HepG2 (cell line): ENCODE data around the gene MEGF10. TPM values are rescaled to one million over a fixed set of nuclear protein-coding genes. Genes with fewer than 3 reads are reported as not detected.

Experiments
- ATAC-seq: fragments of 200-7000 bp; cut with Tn5 transposase; 3 replicates; pipeline ENCODE4 v1.9.1; 2020; ENCODE audit warnings: mild to moderate bottlenecking, moderate library complexity
- BruUV-seq: library from RNA; stranded (reverse); fragments of 400-500 nt; replicated peaks from 2 replicates; lab custom pipeline; 2021; lab: Mats Ljungman, UMichigan
- CTCF ChIA-PET: fragments of 300-600 bp; formaldehyde crosslinking; extraction: SDS; loops from one replicate; lab custom pipeline; 2021; ENCODE audit warnings: low total read pairs, inconsistent platforms, low intra/inter-chr PET ratio; lab: Yijun Ruan, JAX
- POLR2A ChIA-PET: fragments of 350-600 bp; sonication (Branson Sonifier 250); formaldehyde crosslinking; loops from one replicate; lab custom pipeline; 2020; ENCODE audit warnings: antibody characterized with exemption, inconsistent platforms; lab: Yijun Ruan, JAX
- DNase-seq: peaks from one replicate; pipeline ENCODE4 v3.0.0-alpha.2; 2015; ENCODE audit warnings: low spot score
- FAIRE-seq: peaks from 3 replicates; lab custom pipeline; 2011; peaks lifted over from hg19 to GRCh38; lab: Jason Lieb, UNC
- H2AFZ ChIP-seq: one replicate; pipeline ENCODE4 v1.6.1; 2011; ENCODE audit warnings: low read length, inconsistent platforms
- H3K27ac ChIP-seq: fragments of 300-600 bp; 3 replicates; pipeline ENCODE4 v1.8.0; 2011; ENCODE audit warnings: mixed run types, mild to moderate bottlenecking, mixed read lengths, low read length, inconsistent platforms; ENCODE audit not compliant: insufficient read depth; ENCODE audit errors: extremely low read length
- H3K27me3 ChIP-seq, 2 experiments: fragments of 200-600 bp in 1 of 2; 2 replicates in 1 of 2; 3 replicates in 1 of 2; pipeline versions ENCODE4 v1.6.0 to v1.8.0; 2011; ENCODE audit warnings: low read length in 2 of 2, mild to moderate bottlenecking in 2 of 2, moderate library complexity in 2 of 2, inconsistent platforms in 1 of 2; ENCODE audit not compliant: insufficient read depth in 2 of 2, control insufficient read depth in 1 of 2
- H3K36me3 ChIP-seq, 2 experiments: fragments of 200-600 bp in 1 of 2; replicated peaks in 1 of 2; 2 replicates in 1 of 2; 3 replicates in 1 of 2; pipeline versions ENCODE4 v1.5.1 to v1.8.0; 2011; ENCODE audit warnings: low read length in 2 of 2, inconsistent platforms in 1 of 2; ENCODE audit not compliant: insufficient read depth in 2 of 2, control insufficient read depth in 1 of 2
- H3K4me1 ChIP-seq: 2 replicates; pipeline ENCODE4 v1.5.1; 2012; ENCODE audit warnings: low read length, inconsistent platforms; ENCODE audit not compliant: insufficient read depth
- H3K4me2 ChIP-seq: 2 replicates; pipeline ENCODE4 v1.6.0; 2011; ENCODE audit warnings: low read depth, low read length, inconsistent platforms
- H3K4me3 ChIP-seq, 3 experiments: fragments of 200-600 bp in 1 of 3; sonication (generic), shearing (Covaris generic) in 1 of 3; replicated peaks in 1 of 3; 2 replicates each; pipeline ENCODE4 v1.5.1; 2011 to 2016; ENCODE audit warnings: low read length in 3 of 3, inconsistent platforms in 2 of 3, low read depth in 2 of 3, mild to moderate bottlenecking in 2 of 3, control low read depth in 1 of 3, mixed read lengths in 1 of 3; ENCODE audit not compliant: insufficient read depth in 1 of 3
- H3K79me2 ChIP-seq: one replicate; pipeline ENCODE4 v1.6.1; 2011; ENCODE audit warnings: low read length, inconsistent platforms; ENCODE audit not compliant: insufficient read depth
- H3K9ac ChIP-seq: 2 replicates; pipeline ENCODE4 v1.6.0; 2011; ENCODE audit warnings: mild to moderate bottlenecking, low read depth, low read length, inconsistent platforms; ENCODE audit not compliant: insufficient read depth
- H3K9me3 ChIP-seq: 2 replicates; pipeline ENCODE4 v1.5.1; 2012; ENCODE audit warnings: mild to moderate bottlenecking, low read length
- H4K20me1 ChIP-seq: 2 replicates; pipeline ENCODE4 v1.6.0; 2011; ENCODE audit warnings: inconsistent platforms, mild to moderate bottlenecking, low read length, moderate library complexity; ENCODE audit not compliant: insufficient read depth
- AHR ChIP-seq: IDR thresholded peaks from 2 replicates; pipeline ENCODE4 v1.6.1; 2018; ENCODE audit warnings: missing genetic modification reagents, missing compliant biosample characterization
- CENPT ChIP-seq: sonication (generic); formaldehyde crosslinking; IDR thresholded peaks from 2 replicates; pipeline ENCODE4 v1.8.0; 2022; ENCODE audit warnings: low read depth, mild to moderate bottlenecking, moderate library complexity, missing genetic modification reagents
- FOXP4 ChIP-seq: sonication (generic); formaldehyde crosslinking; IDR thresholded peaks from 2 replicates; pipeline ENCODE4 v1.4.0; 2020; ENCODE audit warnings: missing genetic modification reagents
- IRF2 ChIP-seq: IDR thresholded peaks from 2 replicates; pipeline ENCODE4 v1.6.1; 2018; ENCODE audit warnings: missing genetic modification reagents, missing compliant biosample characterization
- ISX ChIP-seq: sonication (generic); formaldehyde crosslinking; conservative IDR thresholded peaks from 2 replicates; pipeline ENCODE4 v1.5.0; 2020; ENCODE audit warnings: missing genetic modification reagents
- KMT2A ChIP-seq: sonication (generic); formaldehyde crosslinking; IDR thresholded peaks from 2 replicates; pipeline ENCODE4 v1.4.0; 2020; ENCODE audit warnings: missing genetic modification reagents
- MAFF ChIP-seq: IDR thresholded peaks from 2 replicates; pipeline ENCODE4 v1.6.1; 2011; ENCODE audit warnings: low read depth, low read length, improper control_type of control experiment
- MAFK ChIP-seq, 2 experiments: IDR thresholded peaks in 1 of 2; conservative IDR thresholded peaks in 1 of 2; 2 replicates each; pipeline ENCODE4 v1.6.1; 2011; ENCODE audit warnings: improper control_type of control experiment in 2 of 2, low read length in 2 of 2
- NFATC3 ChIP-seq: sonication (generic); formaldehyde crosslinking; IDR thresholded peaks from 2 replicates; pipeline ENCODE4 v1.5.1; 2020; ENCODE audit warnings: mild to moderate bottlenecking, missing genetic modification reagents
- PRPF4 ChIP-seq: fragments of 200-400 bp; formaldehyde crosslinking; IDR thresholded peaks from 2 replicates; pipeline ENCODE4 v1.6.1; 2016; ENCODE audit warnings: low read length, low read depth; ENCODE audit not compliant: poor library complexity, severe bottlenecking
- SNAPC5 ChIP-seq: sonication (generic); formaldehyde crosslinking; IDR thresholded peaks from 2 replicates; pipeline ENCODE4 v1.8.1; 2023; ENCODE audit warnings: mild to moderate bottlenecking, missing genetic modification reagents, borderline replicate concordance
- ZBTB25 ChIP-seq: IDR thresholded peaks from 2 replicates; pipeline ENCODE4 v1.6.1; 2018; ENCODE audit warnings: missing genetic modification reagents
- ZFP1 ChIP-seq: IDR thresholded peaks from 2 replicates; pipeline ENCODE4 v1.6.1; 2016
- ZNF12 ChIP-seq: sonication (generic); formaldehyde crosslinking; IDR thresholded peaks from 2 replicates; pipeline ENCODE4 v1.5.0; 2020; ENCODE audit warnings: missing genetic modification reagents
- ZNF343 ChIP-seq: sonication (generic); formaldehyde crosslinking; IDR thresholded peaks from 2 replicates; pipeline ENCODE4 v1.4.0; 2020; ENCODE audit warnings: mild to moderate bottlenecking, missing genetic modification reagents
- WGBS: methylation state at CpG from one replicate; pipeline ENCODE4 v1.1.6; 2017; ENCODE audit warnings: low lambda C conversion rate; 5-methylcytosine and 5-hydroxymethylcytosine counted together
- in situ Hi-C: cut with HindIII; loops from 2 replicates; pipeline ENCODE4 v1.10.0; 2017; ENCODE audit warnings: low pct_unique_long_range_greater_than_20kb; ENCODE audit not compliant: extremely low pct_ligation_motif_present
- intact Hi-C: fragments of 100-400 bp; cut with micrococcal nuclease; formaldehyde crosslinking; loops from one replicate; pipeline ENCODE4 v1.10.0; 2022; ENCODE audit not compliant: unreplicated experiment
- polyA plus RNA-seq, 8 experiments: library from polyadenylated mRNA; depleted of rRNA in 3 of 8; stranded (reverse) in 7 of 8; unstranded in 1 of 8; fragments of >200 nt; fragmentation: Illumina TruSeq in 4 of 8; extraction: Trizol in 4 of 8; gene quantifications; 2 replicates each; pipeline versions ENCODE4 v1.2.1 to v1.2.3, GENCODE V29; 2011 to 2016; ENCODE audit warnings: low read depth in 4 of 8, missing spikeins in 1 of 8, mixed read lengths in 1 of 8; ENCODE audit not compliant: insufficient read depth in 1 of 8
- total RNA-seq, 5 experiments: library from RNA; depleted of rRNA; stranded (reverse); fragments of >200 nt; fragmentation: Illumina TruSeq; extraction: Trizol; gene quantifications; 2 replicates each; pipeline ENCODE4 v1.2.3, GENCODE V29; 2016; ENCODE audit warnings: low read depth in 1 of 5

Gene MEGF10
- total and polyA plus RNA-seq, 2 of the 13 experiments (the other 11 are each of a cell fraction or from before 2014, with no cell fraction given): not detected

GRCh38 chr5:127351418-127351817, 60.8 kb downstream of the MEGF10 start:
- no peak overlapping the region for H3K4me2 ChIP-seq
- H2AFZ ChIP-seq: no peak overlapping the region
- no peaks in the 10 kb centered on the region for H3K36me3 ChIP-seq
- H3K4me3 ChIP-seq: no peak overlapping the region
- intact Hi-C loops: no loop called here
- H3K4me1 ChIP-seq: no peaks in the 10 kb centered on the region
- H3K79me2 ChIP-seq: no peaks in the 10 kb centered on the region
- ChIA-PET POLR2A (no interaction called here), CTCF (no interaction called here)
- no peaks in the 10 kb centered on the region for H3K9me3 ChIP-seq
- FAIRE-seq: no peak
- H3K27ac ChIP-seq: no peak overlapping the region
- no peaks in the 10 kb centered on the region for H4K20me1 ChIP-seq
- TF ChIP-seq SNAPC5 (CRISPR knock-in tag): no peak
- TF ChIP-seq AHR (CRISPR knock-in tag): no peak
- TF ChIP-seq KMT2A (CRISPR knock-in tag): no peak
- TF ChIP-seq ZNF343 (CRISPR knock-in tag): no peak
- TF ChIP-seq CENPT: no peak
- no peak for TF ChIP-seq NFATC3
- no peak for TF ChIP-seq IRF2 (CRISPR knock-in tag)
- TF ChIP-seq ZFP1: no peak
- no peak for DNase-seq
- in situ Hi-C loops: no loop called here
- H3K27me3 ChIP-seq: no peaks in the 10 kb centered on the region
- 56% methylated on average over 4 of the region's 4 CpGs for WGBS
- H3K9ac ChIP-seq: no peak overlapping the region
- no peak for ATAC-seq
- BruUV-seq: no TSS peak

GRCh38 chr5:127352068-127352467, 61.5 kb downstream of the MEGF10 start:
- H3K9ac ChIP-seq: no peak overlapping the region
- no peaks in the 10 kb centered on the region for H3K9me3 ChIP-seq

More at GRCh38 chr5:127352068-127352467, 61.5 kb downstream of the MEGF10 start:
- ATAC-seq (no peak), FAIRE-seq (no peak), DNase-seq (no peak)
- Histone ChIP-seq H3K27ac (no peak overlapping the region), H2AFZ (no peak overlapping the region), H3K4me2 (no peak overlapping the region), H3K4me3 (no peak overlapping the region), H3K79me2 (no peaks in the 10 kb centered on the region), H3K27me3 (no peaks in the 10 kb centered on the region), H3K36me3 (no peaks in the 10 kb centered on the region), H3K4me1 (no peaks in the 10 kb centered on the region), H4K20me1 (no peaks in the 10 kb centered on the region)
- 73% methylated on average over 2 of the region's 2 CpGs for WGBS
- TF ChIP-seq PRPF4 (no peak), MAFF (peak; percentile 75), FOXP4 (CRISPR knock-in tag) (no peak), ZNF12 (no peak), ISX (CRISPR knock-in tag) (no peak), MAFK (conservative IDR thresholded peaks at IDR 0.05 in 1 of 2, IDR thresholded peaks at IDR 0.05 in 1 of 2; ENCODE audit: low read length in 2 of 2) (peak; percentile 62 to 86; a peak in 3 of 4 replicates), ZBTB25 (CRISPR knock-in tag) (no peak)
- ChIA-PET POLR2A (no interaction called here), CTCF (no interaction called here)
- BruUV-seq: no TSS peak
- intact Hi-C loops: no loop called here
- in situ Hi-C loops: no loop called here
